GM19099 (cell line): ENCODE data around the gene SEMA5B.

ENCODE experiments used
- POLR2A ChIP-seq: IDR thresholded peaks from 3 replicates; pipeline ENCODE4 v1.6.1; 2011; ENCODE audit warnings: low read depth; ENCODE audit not compliant: insufficient read length; ENCODE audit errors: extremely low read depth

SEMA5B gene

DNA sequence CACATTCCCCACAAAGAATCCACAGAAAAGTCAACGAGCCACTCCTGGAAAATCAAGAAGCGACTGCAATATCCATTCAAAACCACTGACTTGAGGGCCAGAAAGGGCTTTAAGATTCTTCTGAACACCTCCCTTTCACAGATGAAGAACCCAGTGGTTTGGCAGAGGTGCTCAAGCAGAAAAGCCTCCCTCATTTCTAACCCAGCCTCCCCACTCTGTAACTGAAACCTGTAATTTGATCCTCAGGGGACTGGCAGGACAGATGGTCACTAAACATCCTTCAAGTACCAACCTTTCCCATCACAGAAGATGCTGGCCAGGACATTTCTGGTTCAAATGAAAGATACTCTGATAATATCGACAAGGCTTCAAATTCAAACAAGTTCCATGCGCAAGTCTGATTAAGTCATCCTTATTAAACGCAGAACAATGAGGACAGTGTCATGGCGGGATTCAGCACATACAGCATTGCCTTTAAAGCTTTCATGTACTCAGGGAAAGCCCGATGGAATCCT lies 5.5 kb downstream of the SEMA5B start:
- no peak for TF ChIP-seq POLR2A

GRCh38 chr3:123021388-123021787 lies 6.2 kb downstream of the SEMA5B start:
- TF ChIP-seq POLR2A = no peak

GRCh38 chr3:123020709-123021108 lies 6.9 kb downstream of the SEMA5B start:
- no peak for TF ChIP-seq POLR2A

DNA sequence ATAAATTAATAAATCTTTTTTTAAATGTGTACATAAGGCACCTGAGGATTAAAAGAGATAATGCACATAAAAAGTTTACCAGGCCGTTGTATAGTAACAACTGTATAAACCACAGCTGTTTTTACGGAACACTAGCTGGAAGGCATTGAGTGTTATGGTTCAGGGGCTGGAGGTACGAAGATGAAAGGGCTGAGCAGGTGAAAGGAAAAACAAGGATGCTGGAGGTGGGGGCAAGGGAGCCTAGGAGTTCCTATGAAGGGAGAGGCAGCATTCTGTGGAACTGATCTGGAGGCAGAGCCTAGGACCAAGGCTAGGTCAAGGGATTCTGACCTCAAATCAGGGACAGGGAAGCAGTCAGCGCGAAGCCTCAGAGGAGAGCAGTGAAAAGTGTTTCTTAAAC lies 8.0 kb downstream of the SEMA5B start:
- TF ChIP-seq POLR2A = no peak

GRCh38 chr3:123019161-123019560 lies 8.4 kb downstream of the SEMA5B start:
- no peak for TF ChIP-seq POLR2A

DNA sequence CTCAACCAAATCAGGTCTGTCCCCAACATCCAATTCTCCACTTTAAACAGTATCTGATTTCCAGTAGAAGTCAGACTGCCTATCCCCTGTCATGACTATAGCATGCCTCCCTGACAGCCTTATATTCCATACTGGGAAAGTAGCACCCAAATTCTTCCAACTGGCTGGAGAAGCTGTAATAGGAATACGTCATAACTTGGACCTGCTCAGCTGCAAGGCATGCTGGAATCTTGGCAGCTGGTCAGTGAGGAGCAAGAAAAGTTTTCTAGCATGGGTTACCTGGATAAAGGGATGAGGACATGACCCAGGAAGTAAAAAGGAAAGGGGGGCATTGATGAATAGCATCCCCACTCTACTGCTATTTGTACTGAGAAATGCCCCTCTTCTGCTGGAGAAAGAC lies 8.9 kb downstream of the SEMA5B start:
- TF ChIP-seq POLR2A = no peak

GRCh38 chr3:123015596-123015995 lies 12.0 kb downstream of the SEMA5B start:
- TF ChIP-seq POLR2A = no peak

- TF ChIP-seq POLR2A = no peak
These were observed 13.7 kb downstream of the SEMA5B start for GRCh38 chr3:123013876-123014275.

GRCh38 chr3:123012652-123013051 lies 14.9 kb downstream of the SEMA5B start:
- no peak for TF ChIP-seq POLR2A

- no peak for TF ChIP-seq POLR2A
These were observed 16.1 kb downstream of the SEMA5B start for GRCh38 chr3:123011447-123011846.

- no peak for TF ChIP-seq POLR2A
These were observed 18.7 kb downstream of the SEMA5B start for GRCh38 chr3:123008840-123009239.

GRCh38 chr3:123006609-123007008 lies 21.0 kb downstream of the SEMA5B start:
- no peak for TF ChIP-seq POLR2A

DNA sequence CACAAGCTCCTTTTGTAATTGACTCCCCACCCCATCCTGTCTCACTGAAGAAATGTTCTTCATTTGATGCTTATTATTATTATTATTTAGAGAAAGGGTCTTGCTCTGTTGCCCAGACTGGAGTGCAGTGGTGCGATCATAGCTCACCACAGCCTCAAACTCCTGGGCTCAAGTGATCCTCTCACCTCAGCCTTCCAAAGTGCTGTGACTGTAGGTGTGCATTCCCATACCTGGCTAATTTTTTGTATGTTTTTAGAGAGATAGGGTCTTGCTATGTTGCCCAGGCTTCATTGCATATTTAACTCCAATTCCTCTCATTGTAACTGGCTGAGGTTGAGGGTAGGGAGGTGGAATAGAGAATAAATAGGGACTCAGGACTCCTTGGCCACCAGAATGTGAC lies 22.3 kb downstream of the SEMA5B start:
- no peak for TF ChIP-seq POLR2A

GRCh38 chr3:123004201-123004918 lies 23.2 kb downstream of the SEMA5B start:
- no peak for TF ChIP-seq POLR2A

GRCh38 chr3:123002749-123003497 lies 24.6 kb downstream of the SEMA5B start:
- TF ChIP-seq POLR2A = no peak

DNA sequence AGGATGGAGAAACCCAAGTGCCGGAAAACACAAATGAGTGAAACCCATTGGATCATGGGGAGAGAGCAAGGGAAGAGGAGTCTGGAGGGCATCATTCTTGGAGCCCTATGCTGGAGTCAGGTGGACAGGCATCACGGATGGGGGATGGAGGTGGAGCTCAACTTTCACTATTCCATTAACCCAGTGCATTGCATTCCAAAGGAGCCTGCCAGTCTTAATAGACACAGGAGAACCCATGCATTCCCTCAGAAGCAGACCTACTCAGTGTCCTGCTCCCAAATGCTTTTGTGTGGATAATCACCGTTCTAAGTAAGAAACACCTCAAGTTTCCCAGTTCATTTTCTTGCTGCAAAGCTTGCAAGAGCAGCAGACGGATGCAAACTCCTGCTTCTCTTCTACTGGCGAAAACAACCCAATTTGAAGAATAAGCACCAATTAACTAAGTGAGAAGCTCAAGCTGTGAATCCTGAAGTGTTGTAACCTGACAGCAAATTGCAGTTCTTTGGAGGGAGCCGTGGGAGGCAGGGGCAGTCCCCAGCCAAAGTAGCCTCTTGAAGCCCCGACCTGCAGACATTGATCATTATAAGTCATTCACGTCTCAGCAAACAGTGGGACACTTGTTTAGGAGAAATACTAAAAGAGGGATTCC lies 25.3 kb downstream of the SEMA5B start:
- no peak for TF ChIP-seq POLR2A
